Occipital lobe (tissue), 2 donors: ENCODE data around the gene CNST. TPM values are rescaled to one million over a fixed set of nuclear protein-coding genes. Genes with fewer than 3 reads are reported as not detected.
"Not testable (repeated sequence)": the region's sequence is repeated elsewhere in the genome, so short reads cannot be mapped to it uniquely, and the experiment has no call there.

Source experiments
- DNase-seq: peaks from one replicate; lab custom pipeline; 2025; lab: John Stamatoyannopoulos, UW
- total RNA-seq: library from RNA; depleted of rRNA; stranded (reverse); fragments of >200 nt; gene quantifications from one replicate; pipeline ENCODE4 v1.2.3, GENCODE V29; 2014

The CNST gene
- total RNA-seq, 1 donor from 2014 or later, result 32.4 TPM

- no peak for DNase-seq
Observed at GRCh38 chr1:246559310-246559709, 6.9 kb upstream of the CNST start.

DNA sequence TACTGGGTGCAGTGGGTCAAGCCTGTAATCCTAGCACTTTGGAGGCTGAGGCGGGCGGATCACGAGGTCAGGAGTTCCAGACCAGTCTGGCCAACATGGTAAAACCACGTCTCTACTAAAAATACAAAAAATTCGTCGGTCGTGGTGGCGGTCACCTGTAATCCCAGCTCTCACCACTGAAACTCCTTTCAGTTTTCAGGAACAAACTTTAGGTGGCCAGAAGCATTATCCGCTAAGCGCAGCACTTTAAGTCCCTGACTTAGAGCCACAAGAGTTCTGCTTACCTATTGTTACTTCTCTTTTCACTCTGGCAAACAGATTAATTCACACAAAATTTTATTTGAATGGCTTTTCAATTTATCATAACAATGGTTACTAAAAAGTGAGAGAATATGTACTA lies 5.4 kb upstream of the CNST start:
- not testable (repeated sequence) for DNase-seq

- no peak for DNase-seq
Observed at GRCh38 chr1:246564839-246565750, 1.2 kb upstream of the CNST start.

DNA sequence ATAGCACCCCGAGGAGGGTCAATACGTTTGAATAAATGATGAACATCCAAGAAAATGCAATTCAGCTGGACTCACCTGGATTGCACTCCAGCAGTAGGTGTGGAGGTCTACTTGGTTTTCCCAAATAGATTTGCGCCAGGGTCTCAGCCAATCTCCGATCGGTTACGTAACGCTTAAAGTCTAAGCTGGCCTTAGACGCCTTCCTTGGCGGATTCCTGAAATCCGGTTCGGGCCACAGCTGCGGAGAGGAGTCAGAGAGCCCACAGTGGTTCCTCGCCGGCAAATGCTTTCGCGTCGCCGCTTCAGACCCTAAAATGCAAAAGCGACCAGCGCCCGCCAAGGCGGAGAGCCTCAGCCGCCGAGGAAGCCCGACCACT lies 517 bp upstream of the CNST start:
- no peak for DNase-seq

- no peak for DNase-seq
Observed at GRCh38 chr1:246566813-246567645, 773 bp downstream of the CNST start.

DNA sequence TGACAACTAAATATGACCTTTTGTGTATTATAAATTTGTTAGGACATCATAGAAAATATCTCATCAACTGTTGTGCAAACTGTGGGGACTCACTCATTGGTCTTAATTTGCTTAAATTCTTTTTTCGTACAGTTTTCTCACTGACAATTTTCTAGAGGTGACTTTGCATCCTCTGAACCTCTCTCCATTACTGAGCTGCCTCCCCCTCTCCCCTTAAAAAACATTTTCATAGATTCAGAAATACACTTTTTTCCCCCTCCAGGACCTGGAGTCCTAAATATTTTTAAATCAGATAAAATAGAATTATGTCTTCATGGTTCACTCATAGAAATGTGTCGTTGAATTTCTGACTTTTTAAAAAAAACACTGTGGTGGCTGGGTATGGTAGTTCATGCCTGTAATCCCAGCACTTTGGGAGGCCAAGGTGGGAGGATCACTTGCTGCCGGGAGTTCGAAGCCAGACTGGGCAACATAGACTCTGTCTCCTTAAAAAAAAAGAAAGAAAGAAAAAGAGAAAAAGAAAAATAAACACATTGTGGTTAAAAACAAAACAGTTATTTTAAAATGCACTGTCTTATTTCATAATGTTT lies 1.5 kb downstream of the CNST start:
- no peak for DNase-seq

DNA sequence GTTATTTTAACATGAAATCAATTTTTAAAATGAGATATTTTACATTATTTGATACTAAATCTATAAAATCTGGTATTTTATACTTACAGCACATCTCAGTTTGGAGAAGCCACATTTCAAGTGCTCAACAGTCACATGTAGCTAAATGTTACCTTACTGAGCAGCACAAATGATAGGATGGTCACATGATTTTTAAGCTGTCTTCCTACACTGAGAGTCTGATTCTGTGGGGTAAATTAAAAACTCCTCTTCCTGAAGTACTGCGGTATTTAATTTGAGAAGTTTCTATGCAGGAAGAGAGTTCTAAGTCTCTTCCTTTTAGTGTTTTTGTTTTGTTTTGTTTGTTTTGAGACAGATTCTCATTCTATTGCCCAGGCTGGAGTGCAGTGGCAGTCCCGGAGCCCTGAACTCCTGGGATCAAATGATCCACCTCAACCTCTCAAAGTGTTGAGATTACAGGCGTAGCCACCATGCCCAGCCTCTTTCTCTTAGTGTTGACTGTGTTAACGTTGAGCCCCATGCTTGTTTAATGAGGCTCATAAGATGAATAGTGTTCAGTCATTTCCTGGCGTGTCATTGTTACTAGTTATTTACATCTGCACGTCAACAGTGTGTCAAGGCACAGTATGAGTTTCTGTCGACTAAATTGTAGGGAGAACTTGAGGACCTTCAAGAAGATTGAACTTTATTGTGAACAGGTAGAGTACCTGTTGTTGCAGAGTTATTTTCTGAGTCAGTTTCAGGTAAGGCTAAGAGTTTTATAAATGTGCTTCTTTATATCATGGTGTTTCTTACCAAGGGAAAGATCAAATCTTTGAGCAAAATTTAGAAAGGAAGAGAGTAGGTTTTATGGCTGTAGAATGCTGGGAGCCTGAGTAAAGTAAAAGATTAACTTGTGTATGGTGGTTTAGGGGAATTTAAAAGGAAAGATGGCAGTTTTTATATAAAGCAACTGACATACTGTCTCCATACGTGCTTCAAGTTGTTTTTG lies 3.3 kb downstream of the CNST start:
- DNase-seq, result no peak

GRCh38 chr1:246571309-246571708 lies 5.1 kb downstream of the CNST start:
- DNase-seq, result not testable (repeated sequence)

DNA sequence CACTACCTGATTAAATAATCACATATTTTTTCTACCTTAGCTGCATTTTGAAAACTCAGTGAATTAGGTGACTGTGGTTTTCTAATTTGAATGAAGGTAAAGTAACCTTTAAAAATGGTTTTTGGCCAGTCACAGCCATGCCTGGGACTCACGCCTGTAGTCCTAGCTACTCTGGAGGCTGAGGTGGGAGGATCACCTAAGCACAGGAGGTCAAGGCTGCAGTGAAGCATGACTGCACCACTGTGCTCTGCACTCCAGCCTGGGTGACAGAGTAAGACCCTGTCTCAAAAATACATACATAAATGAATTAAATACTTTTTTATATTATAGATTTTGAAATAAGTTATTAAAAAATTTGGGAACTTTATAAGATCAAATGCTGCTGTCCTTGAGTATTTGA lies 5.7 kb downstream of the CNST start:
- DNase-seq, result no peak

DNA sequence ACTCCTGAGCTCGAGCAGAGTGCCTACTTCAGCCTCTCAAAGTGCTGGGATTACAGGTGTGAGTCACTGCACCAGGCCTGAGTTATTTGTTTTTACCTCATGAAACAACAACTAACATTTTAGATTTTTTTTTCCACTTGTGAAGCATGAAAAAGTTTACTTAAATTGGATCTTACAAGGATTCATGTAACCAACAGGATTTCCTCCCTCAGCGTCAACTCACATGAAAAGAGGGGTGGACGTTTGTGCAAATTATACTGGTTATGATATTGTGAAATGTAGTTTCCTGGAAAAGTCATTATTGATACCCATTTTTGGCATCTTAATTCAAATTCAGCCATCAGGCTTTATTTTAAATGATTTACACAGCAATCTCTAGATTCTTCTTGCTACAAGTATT lies 6.5 kb downstream of the CNST start:
- no peak for DNase-seq

DNA sequence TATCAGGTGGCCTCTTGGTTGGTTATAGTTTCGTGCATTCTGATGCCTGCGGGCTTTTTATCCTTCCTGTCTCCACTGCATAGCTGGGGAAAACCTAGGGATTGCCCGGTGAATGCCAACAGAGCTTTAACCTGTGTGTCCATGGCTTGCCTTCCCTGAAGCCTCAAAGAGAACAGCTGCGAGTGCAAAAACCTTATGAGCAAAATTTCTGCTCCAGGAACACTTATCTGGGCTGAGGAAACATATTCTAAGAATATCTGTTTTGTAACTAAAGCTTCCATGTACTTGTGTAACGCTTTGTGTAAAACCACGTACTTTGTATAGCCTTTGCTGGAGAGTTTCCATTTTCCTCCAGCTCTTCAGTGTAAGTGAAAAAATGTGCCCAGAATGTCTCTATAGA lies 7.2 kb downstream of the CNST start:
- no peak for DNase-seq

- no peak for DNase-seq
Observed at GRCh38 chr1:246576709-246577032, 10.4 kb downstream of the CNST start.

DNA sequence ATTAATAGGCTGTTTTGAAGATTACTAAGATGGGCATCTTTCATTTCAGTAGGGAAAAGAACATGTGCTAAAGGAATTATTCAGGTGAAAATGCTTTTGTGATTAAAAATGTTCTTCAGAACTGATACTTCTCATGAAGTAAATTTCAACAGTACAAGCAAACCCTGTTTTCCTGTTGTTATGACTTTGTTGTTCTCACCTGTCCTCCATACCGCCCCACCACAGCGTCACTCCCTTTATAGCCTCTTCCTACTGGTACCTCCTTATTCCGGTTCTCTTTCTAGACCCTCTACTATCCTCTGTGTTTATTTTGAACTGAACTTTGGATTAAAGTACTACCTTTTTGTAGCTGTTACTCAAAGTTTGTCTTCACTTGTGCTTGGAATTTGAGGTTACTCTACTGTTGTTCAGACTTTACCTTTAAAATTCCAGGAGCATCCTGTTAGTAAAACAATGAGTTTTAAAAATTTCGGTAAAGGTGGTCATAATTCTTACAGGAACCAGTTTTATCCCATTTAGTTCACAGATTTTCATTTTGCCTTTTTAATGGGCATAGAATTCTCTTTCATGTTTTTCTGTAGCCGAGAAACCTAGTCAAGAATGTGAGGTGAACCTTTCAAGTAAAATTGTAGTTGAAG lies 10.9 kb downstream of the CNST start:
- DNase-seq, result no peak

DNA sequence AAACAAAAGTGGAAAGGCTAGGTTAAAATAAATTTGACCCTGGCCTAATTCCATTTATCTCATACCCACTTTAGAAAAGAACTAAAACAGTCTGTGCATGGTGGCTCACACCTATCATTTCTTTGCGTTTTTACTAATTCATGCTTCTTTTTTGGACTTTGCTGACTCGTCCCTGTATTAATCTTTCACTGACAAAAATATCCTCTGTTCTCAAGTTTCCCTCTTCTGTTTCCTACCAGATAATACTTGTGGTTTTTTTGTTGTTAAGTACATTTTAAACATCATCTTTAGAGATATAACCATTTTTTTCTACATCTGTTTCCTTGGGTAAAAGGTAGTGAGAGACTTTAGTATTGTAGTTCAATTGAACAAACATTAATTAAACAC lies 11.5 kb downstream of the CNST start:
- DNase-seq, result no peak

DNA sequence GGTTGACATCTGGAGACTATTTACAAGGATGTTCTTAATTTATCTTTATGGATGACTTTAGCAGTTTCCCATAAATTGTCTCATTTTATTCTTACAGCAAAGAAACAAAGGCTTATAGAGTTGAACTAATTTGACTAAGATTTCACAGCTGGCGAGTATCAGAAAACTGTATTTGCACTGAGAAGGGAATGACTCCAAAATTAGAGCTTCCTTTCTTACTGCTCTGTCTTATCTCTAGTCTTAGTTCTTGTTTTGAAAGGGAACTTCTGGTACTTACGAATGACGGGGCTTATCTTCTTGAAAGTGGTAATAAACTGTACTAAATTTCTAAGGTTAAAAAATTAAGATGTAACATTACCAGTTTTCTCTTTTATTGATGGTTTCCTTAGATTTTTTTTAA lies 13.6 kb downstream of the CNST start:
- DNase-seq, result no peak

- no peak for DNase-seq
Observed at GRCh38 chr1:246580497-246581370, 14.5 kb downstream of the CNST start.

GRCh38 chr1:246582301-246583055 lies 16.2 kb downstream of the CNST start:
- no peak for DNase-seq

DNA sequence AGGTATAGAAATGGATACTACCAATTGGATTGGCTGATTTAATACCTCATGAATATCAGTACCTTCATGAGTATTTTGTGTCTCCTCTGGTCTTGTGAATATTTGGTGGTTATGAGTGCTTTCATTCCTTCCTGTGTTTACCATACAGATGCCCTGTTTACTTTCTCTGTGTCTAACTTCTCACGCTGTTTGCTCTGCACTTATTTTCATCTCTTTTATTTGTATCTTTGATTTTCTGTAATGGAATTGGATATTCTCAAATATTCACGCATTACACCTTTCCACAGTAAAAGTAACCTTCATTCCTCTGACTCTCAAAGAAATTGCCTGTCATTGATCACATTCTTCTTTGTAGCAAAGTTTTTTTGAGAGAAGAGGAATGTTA lies 16.8 kb downstream of the CNST start:
- no peak for DNase-seq
